Smooth muscle cell (in vitro differentiated cells): ENCODE results near the gene SENP1. TPM values are rescaled to one million over a fixed set of nuclear protein-coding genes. Genes with fewer than 3 reads are reported as not detected.

Experiments
- DNase-seq: peaks from one replicate; lab custom pipeline; 2025; ENCODE audit not compliant: unreplicated experiment; lab: John Stamatoyannopoulos, UW
- H2AFZ ChIP-seq: fragments of 200-600 bp; sonication (generic); 2 replicates; pipeline ENCODE4 v1.6.0; 2016; ENCODE audit warnings: antibody characterized with exemption, low read depth, mild to moderate bottlenecking
- H3F3A ChIP-seq: fragments of 200-600 bp; sonication (generic); 2 replicates; pipeline ENCODE4 v1.6.0; 2017; ENCODE audit warnings: antibody characterized with exemption, low read depth
- H3K27ac ChIP-seq: fragments of 200-600 bp; sonication (generic); 2 replicates; pipeline ENCODE4 v1.5.1; 2016; ENCODE audit warnings: low read depth, mild to moderate bottlenecking
- H3K27me3 ChIP-seq: fragments of 200-600 bp; sonication (generic); 2 replicates; pipeline ENCODE4 v1.6.1; 2016; ENCODE audit warnings: low read depth, mild to moderate bottlenecking
- H3K36me3 ChIP-seq: fragments of 200-600 bp; sonication (generic); 2 replicates; pipeline ENCODE4 v1.5.1; 2016; ENCODE audit warnings: low read depth
- H3K4me1 ChIP-seq: fragments of 200-600 bp; sonication (generic); 2 replicates; pipeline ENCODE4 v1.5.1; 2016; ENCODE audit warnings: low read depth
- H3K4me2 ChIP-seq: fragments of 200-600 bp; sonication (generic); 2 replicates; pipeline ENCODE4 v1.6.0; 2016; ENCODE audit warnings: mild to moderate bottlenecking
- H3K4me3 ChIP-seq: fragments of 200-600 bp; sonication (generic); 2 replicates; pipeline ENCODE4 v1.5.1; 2016; ENCODE audit warnings: mild to moderate bottlenecking
- H3K79me2 ChIP-seq: fragments of 200-600 bp; sonication (generic); 2 replicates; pipeline ENCODE4 v1.6.0; 2016; ENCODE audit warnings: low read depth, mild to moderate bottlenecking
- H3K9ac ChIP-seq: fragments of 200-600 bp; sonication (generic); 2 replicates; pipeline ENCODE4 v1.6.0; 2016; ENCODE audit warnings: low read depth
- H3K9me3 ChIP-seq: fragments of 200-600 bp; sonication (generic); replicated peaks from 2 replicates; pipeline ENCODE4 v1.5.1; 2016; ENCODE audit warnings: low read depth
- H4K20me1 ChIP-seq: fragments of 200-600 bp; sonication (generic); 2 replicates; pipeline ENCODE4 v1.6.0; 2016; ENCODE audit warnings: low read depth
- WGBS: methylation state at CpG from one replicate; pipeline ENCODE4 v1.1.7; 2016; ENCODE audit warnings: low lambda C conversion rate; 5-methylcytosine and 5-hydroxymethylcytosine counted together
- polyA plus RNA-seq: library from polyadenylated mRNA; unstranded; fragments of >200 nt; fragmentation: Nextera tagmentation; extraction: Ambion mirVana; gene quantifications from 2 replicates; pipeline ENCODE4 v1.2.1, GENCODE V29; 2016
- total RNA-seq: library from RNA; depleted of rRNA; stranded (reverse); fragments of >200 nt; gene quantifications from 2 replicates; pipeline ENCODE4 v1.2.3, GENCODE V29; 2014
- TF ChIP-seq, protein P1 (sequence below): fragments of 200-600 bp; sonication (generic); IDR thresholded peaks from 2 replicates; pipeline ENCODE4 v1.5.1; 2017; ENCODE audit warnings: borderline replicate concordance, mild to moderate bottlenecking, antibody characterized with exemption; ENCODE audit not compliant: insufficient read depth, poor library complexity, severe bottlenecking

Gene SENP1
- total and polyA plus RNA-seq, 2 experiments from 2014 or later = 6.7 to 25.8 TPM

DNA sequence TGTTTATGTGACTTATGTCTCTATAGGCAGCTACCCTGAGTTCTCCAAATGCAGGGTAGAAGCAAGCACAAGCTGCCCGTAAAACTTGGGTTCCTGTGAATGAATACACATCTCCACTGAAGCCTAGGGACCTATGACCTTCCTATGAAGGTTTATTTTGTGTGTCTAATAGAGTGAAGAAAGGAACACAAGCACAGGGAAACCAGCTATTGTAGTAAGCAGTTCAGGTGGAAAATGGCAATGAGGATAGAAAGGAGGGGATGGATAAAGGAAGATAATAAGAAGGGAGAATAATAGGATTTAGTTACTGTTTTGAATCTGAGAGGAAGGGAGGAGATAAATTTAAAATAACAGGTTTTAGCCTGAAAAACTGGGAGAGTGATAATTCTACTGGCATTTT, 15.6 kb upstream of the SENP1 start:
- Histone ChIP-seq H4K20me1 (peaks cover 14% of the 10 kb centered on the region), H2AFZ (no peak overlapping the region), H3K9me3 (no peaks in the 10 kb centered on the region), H3K79me2 (peaks cover 16% of the 10 kb centered on the region), H3K9ac (no peak overlapping the region), H3K27ac (no peak overlapping the region), H3K4me2 (no peak overlapping the region), H3F3A (no peaks in the 10 kb centered on the region), H3K36me3 (peaks cover 1% of the 10 kb centered on the region), H3K4me1 (peaks cover 35% of the 10 kb centered on the region), H3K27me3 (no peaks in the 10 kb centered on the region), H3K4me3 (no peak overlapping the region)
- no peak for DNase-seq
- TF ChIP-seq, protein P1, sequence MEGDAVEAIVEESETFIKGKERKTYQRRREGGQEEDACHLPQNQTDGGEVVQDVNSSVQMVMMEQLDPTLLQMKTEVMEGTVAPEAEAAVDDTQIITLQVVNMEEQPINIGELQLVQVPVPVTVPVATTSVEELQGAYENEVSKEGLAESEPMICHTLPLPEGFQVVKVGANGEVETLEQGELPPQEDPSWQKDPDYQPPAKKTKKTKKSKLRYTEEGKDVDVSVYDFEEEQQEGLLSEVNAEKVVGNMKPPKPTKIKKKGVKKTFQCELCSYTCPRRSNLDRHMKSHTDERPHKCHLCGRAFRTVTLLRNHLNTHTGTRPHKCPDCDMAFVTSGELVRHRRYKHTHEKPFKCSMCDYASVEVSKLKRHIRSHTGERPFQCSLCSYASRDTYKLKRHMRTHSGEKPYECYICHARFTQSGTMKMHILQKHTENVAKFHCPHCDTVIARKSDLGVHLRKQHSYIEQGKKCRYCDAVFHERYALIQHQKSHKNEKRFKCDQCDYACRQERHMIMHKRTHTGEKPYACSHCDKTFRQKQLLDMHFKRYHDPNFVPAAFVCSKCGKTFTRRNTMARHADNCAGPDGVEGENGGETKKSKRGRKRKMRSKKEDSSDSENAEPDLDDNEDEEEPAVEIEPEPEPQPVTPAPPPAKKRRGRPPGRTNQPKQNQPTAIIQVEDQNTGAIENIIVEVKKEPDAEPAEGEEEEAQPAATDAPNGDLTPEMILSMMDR = no peak
- WGBS = 95% methylated on average over 1 of the region's 1 CpG

DNA sequence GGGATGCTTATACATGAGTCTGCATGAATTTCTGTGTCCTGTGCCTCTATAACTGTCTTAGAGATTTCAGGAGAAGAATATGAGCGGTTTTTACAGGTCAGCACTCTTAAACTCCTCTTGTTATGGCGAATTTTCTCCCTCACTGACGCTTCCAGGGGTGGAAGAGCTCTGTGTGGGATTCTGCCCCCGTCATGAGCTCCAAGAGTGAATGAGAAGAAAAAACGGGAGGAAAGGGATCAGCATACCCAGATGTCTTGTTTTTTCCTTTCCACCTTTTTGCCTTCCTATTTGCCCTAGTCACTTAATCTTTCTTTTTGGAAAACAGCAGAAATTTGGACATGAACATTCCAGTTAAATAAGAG, 13.9 kb upstream of the SENP1 start:
- H3K27me3 ChIP-seq = no peaks in the 10 kb centered on the region
- H3K27ac ChIP-seq = peak overlapping the region; percentile 8
- no peak for DNase-seq
- H3K36me3 ChIP-seq = no peaks in the 10 kb centered on the region
- no peaks in the 10 kb centered on the region for H3F3A ChIP-seq
- peaks cover 16% of the 10 kb centered on the region for H3K79me2 ChIP-seq
- peaks cover 14% of the 10 kb centered on the region for H4K20me1 ChIP-seq
- H3K4me1 ChIP-seq = peaks cover 35% of the 10 kb centered on the region
- no peak overlapping the region for H3K9ac ChIP-seq
- peak overlapping the region; percentile 91 for H2AFZ ChIP-seq
- peak overlapping the region; percentile 90 for H3K4me2 ChIP-seq
- TF ChIP-seq, protein P1 = no peak
- H3K4me3 ChIP-seq = peak overlapping the region; percentile 83
- H3K9me3 ChIP-seq = no peaks in the 10 kb centered on the region
- 1% methylated on average over 5 of the region's 5 CpGs for WGBS

DNA sequence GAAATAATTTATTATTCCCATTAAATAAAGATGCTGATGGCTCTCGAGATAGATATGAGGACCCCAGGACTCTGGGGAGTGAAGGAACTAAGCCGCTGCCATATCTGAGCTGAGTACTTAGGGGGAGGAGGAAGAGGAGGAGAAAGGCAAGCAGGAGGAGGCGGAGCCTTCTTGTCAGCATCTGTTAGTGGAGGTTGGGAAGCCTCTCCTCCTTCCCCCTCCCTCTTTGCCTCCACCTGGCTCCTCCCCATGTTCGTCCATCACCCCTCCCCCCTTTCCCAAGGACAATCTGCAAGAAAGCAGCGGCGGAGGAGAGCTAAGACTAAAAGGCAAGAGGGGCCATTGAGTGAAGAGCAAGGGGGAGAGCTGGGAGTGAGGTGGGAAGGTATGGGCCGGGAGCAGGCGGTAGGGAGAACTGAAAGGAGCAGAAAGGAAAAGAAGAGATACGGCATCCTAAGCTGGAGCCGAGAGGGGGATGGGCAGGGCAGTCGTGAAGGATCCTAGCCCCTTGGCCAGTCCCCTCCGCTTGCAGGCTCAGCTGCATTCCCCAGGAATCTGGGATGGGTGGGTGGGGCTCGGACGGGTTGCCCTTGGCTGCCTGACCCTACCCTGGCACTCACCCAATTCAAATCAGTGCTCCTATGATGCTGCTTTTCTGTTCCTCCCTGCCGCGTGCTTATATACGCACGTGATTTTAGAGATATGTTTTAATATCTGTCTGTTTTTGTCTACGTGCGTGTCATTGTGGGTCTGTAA, 13.4 kb upstream of the SENP1 start, which contains the start of gene PFKM:
Gene PFKM (plus strand): TSS at position 287 of the 756 bp plus-strand sequence. CDS start 3,411 bp downstream, outside the sequence.
- Histone ChIP-seq H3K4me3 (peak within 1 kb of the TSS; percentile 83), H3K9ac (no peak within 1 kb of the TSS), H2AFZ (peak within 1 kb of the TSS; percentile 91), H3K9me3 (no peaks in the 10 kb centered on the region), H3K4me2 (peak within 1 kb of the TSS; percentile 90), H3K79me2 (peaks cover 16% of the 10 kb centered on the region), H3K27me3 (no peaks in the 10 kb centered on the region), H3K36me3 (no peaks in the 10 kb centered on the region), H3F3A (no peaks in the 10 kb centered on the region), H4K20me1 (peaks cover 14% of the 10 kb centered on the region), H3K4me1 (peaks cover 35% of the 10 kb centered on the region), H3K27ac (peak within 1 kb of the TSS; percentile 8)
- TF ChIP-seq, protein P1 = no peak
- under 1% methylated on average over 17 of the region's 20 CpGs for WGBS
- peak; percentile 55 for DNase-seq
